ENCODE results near the gene FADS3.

Gene FADS3

DNA sequence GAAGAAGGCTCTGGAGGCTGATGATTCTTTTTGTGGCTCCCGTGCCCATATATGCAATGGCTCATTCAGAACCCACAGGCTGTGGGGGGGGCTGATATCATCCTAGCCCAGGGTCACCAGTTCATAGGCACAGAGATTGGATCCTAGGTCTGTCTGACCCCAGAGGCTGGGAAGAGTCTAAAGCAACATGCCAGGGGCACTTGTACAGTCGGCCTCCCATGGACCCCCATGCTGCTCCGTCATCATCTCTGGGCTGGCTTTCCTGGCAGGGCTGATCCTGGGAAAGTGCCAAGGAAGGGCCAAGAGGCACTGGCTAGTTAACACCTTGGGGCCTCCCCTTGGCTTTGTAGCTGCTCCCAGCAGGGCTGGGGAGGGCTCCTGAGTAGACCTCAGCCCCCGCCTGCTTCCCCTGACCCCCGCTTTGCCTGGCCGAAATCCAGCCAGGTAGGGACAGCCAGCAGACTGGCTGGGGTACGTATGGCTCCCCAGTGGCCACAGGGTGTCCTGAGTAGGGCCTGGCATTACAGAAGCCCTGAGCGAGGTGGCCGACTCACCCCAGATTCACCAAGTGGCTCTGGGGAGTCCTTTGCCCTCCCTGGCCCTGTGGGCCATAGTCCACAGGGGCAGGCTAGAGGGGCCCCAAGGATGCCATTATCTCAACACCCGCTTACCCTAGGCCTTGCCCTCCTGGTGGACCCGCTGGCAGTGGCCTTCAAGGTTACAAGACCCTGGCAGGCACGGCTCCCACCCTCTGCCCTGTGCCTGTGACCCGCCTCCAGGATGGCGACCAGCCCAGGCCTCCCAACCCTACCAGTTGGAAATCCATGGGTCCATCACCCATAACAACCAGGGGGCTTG lies 22.5 kb downstream of the FADS3 start:
- in situ Hi-C loops (cut with MboI; ENCODE audit: low pct_unique_long_range_greater_than_20kb, low sequenced_read_pairs, unreplicated experiment): no loop called here
- TF ChIP-seq, protein P1, sequence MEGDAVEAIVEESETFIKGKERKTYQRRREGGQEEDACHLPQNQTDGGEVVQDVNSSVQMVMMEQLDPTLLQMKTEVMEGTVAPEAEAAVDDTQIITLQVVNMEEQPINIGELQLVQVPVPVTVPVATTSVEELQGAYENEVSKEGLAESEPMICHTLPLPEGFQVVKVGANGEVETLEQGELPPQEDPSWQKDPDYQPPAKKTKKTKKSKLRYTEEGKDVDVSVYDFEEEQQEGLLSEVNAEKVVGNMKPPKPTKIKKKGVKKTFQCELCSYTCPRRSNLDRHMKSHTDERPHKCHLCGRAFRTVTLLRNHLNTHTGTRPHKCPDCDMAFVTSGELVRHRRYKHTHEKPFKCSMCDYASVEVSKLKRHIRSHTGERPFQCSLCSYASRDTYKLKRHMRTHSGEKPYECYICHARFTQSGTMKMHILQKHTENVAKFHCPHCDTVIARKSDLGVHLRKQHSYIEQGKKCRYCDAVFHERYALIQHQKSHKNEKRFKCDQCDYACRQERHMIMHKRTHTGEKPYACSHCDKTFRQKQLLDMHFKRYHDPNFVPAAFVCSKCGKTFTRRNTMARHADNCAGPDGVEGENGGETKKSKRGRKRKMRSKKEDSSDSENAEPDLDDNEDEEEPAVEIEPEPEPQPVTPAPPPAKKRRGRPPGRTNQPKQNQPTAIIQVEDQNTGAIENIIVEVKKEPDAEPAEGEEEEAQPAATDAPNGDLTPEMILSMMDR (IDR thresholded peaks at IDR 0.05; ENCODE audit: extremely low read depth, insufficient read depth, missing control alignments): no peak
- DNase-seq (ENCODE audit: low spot score): no peak

DNA sequence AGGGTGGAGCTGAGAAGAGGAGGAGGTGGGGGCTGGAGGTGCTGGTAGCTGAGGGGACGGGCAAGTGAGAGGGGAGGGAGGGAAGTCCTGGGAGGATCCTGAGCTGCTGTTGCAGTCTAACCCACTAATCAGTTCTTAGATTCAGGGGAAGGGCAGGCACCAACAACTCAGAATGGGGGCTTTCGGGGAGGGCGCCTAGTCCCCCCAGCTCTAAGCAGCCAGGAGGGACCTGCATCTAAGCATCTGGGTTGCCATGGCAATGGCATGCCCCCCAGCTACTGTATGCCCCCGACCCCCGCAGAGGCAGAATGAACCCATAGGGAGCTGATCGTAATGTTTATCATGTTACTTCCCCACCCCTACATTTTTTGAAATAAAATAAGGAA lies 24.4 kb downstream of the FADS3 start:
- TF ChIP-seq, protein P1 (IDR thresholded peaks at IDR 0.05; ENCODE audit: extremely low read depth, insufficient read depth, missing control alignments): no peak
- no peak for DNase-seq (ENCODE audit: low spot score)
- in situ Hi-C loops (cut with MboI; ENCODE audit: low pct_unique_long_range_greater_than_20kb, low sequenced_read_pairs, unreplicated experiment): no loop called here

DNA sequence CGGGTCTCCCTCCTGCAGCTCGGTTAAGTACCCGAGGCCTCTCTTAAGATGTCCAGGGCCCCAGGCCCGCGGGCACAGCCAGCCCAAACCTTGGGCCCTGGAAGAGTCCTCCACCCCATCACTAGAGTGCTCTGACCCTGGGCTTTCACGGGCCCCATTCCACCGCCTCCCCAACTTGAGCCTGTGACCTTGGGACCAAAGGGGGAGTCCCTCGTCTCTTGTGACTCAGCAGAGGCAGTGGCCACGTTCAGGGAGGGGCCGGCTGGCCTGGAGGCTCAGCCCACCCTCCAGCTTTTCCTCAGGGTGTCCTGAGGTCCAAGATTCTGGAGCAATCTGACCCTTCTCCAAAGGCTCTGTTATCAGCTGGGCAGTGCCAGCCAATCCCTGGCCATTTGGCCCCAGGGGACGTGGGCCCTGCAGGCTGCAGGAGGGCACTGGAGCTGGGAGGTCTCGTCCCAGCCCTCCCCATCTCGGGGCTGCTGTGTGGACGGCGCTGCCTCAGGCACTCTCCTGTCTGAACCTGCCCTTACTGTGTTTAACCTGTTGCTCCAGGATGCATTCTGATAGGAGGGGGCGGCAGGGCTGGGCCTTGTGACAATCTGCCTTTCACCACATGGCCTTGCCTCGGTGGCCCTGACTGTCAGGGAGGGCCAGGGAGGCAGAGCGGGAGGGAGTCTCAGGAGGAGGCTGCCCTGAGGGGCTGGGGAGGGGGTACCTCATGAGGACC lies 25.0 kb downstream of the FADS3 start:
- TF ChIP-seq, protein P1 (IDR thresholded peaks at IDR 0.05; ENCODE audit: extremely low read depth, insufficient read depth, missing control alignments): no peak
- no peak for DNase-seq (ENCODE audit: low spot score)
- in situ Hi-C loops (cut with MboI; ENCODE audit: low pct_unique_long_range_greater_than_20kb, low sequenced_read_pairs, unreplicated experiment): no loop called here

DNA sequence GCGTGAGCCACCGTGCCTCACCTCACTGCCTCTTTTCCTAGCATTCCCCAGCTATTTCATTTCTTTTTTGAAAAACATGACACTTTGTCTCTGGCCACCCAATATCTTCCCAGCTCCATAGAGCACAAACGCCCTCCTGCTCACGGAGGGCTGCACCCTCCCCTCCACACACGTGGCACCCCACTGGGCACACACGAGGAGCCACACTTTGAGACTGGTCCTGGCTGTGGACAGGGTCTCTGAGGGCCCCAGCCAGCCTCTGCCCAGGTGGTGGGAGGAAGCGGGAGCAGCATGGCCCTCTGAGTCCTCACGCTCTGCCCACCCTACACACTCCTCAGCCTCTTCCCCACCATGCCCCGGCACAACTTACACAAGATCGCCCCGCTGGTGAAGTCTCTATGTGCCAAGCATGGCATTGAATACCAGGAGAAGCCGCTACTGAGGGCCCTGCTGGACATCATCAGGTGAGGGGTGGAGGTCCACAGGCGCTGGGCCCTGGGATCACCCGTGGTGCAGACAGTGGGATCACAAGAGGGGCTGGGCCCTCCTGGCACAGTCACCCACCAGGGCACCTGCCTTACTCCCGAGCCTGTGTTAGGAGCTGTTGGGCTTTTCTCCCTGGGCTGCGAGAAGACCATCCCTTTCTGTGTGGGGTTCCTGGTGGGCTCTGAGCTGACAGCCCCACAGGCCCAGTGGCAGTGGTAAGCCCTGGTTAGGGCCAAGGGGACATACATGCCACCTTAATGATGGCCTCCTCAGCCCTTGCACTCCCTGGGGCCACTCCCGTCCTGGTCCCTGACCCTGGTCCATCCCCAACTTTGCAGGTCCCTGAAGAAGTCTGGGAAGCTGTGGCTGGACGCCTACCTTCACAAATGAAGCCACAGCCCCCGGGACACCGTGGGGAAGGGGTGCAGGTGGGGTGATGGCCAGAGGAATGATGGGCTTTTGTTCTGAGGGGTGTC lies 26.2 kb downstream of the FADS3 start:
- in situ Hi-C loops (cut with MboI; ENCODE audit: low pct_unique_long_range_greater_than_20kb, low sequenced_read_pairs, unreplicated experiment): no loop called here
- TF ChIP-seq, protein P1 (IDR thresholded peaks at IDR 0.05; ENCODE audit: extremely low read depth, insufficient read depth, missing control alignments): no peak
- no peak for DNase-seq (ENCODE audit: low spot score)

DNA sequence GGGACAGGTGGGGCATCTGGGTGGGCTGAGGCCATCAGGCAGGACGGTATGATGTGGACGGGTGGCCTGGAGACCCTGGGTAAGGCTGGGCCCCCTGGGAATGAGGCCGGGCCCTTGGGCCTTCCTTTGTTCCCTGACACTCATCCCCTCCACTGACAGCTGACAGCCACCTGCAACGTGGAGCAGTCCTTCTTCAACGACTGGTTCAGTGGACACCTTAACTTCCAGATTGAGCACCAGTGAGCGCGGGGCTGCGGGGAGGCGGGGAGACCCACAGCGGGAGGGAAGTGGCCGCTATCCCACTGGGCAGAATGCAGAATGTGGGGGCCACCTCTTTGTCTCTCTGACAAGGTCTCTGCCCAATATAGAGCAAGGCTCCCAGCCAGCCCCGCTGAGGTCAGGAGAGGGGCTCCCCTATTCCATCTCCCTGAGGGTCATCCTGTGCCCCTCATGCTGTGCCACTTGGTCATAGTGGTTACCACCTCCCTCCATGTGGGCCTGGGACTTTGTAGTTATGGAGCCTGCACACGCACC lies 27.7 kb downstream of the FADS3 start:
- in situ Hi-C loops (cut with MboI; ENCODE audit: low pct_unique_long_range_greater_than_20kb, low sequenced_read_pairs, unreplicated experiment): no loop called here
- no peak for DNase-seq (ENCODE audit: low spot score)
- TF ChIP-seq, protein P1 (IDR thresholded peaks at IDR 0.05; ENCODE audit: extremely low read depth, insufficient read depth, missing control alignments): no peak

All from GM13977 (cell line).